H1 (cell line): ENCODE measurements around the gene HTRA1. TPM values are rescaled to one million over a fixed set of nuclear protein-coding genes. Genes with fewer than 3 reads are reported as not detected.

ENCODE experiments used
- CTCF ChIA-PET: fragments of 300-600 bp; sonication (Branson Sonifier 250); formaldehyde crosslinking; loops from one replicate; lab custom pipeline; 2021; ENCODE audit not compliant: partially characterized antibody; lab: Charles Lee
- POLR2A ChIA-PET: fragments of 300-600 bp; sonication (Branson Sonifier 250); formaldehyde crosslinking; loops from one replicate; lab custom pipeline; 2021; ENCODE audit warnings: inconsistent platforms; ENCODE audit not compliant: partially characterized antibody; lab: Charles Lee
- DNase-seq, 2 experiments: peaks; one replicate each; pipeline versions ENCODE4 v3.0.0 to v3.0.0-alpha.2; 2010 to 2022; ENCODE audit warnings: low spot score in 2 of 2, low read depth in 1 of 2, mixed read lengths in 1 of 2
- FAIRE-seq: peaks from 2 replicates; lab custom pipeline; 2011; peaks lifted over from hg19 to GRCh38; lab: Jason Lieb, UNC
- H2AFZ ChIP-seq: 2 replicates; pipeline ENCODE4 v1.8.1; 2012; ENCODE audit warnings: low read length, inconsistent platforms
- H2AK5ac ChIP-seq: 2 replicates; pipeline ENCODE4 v1.6.1; 2013; ENCODE audit warnings: low read depth, low read length
- H2BK120ac ChIP-seq: replicated peaks from 2 replicates; pipeline ENCODE3; 2013; ENCODE audit warnings: low read depth, low read length, inconsistent platforms
- H2BK12ac ChIP-seq: 2 replicates; pipeline ENCODE4 v1.6.1; 2013; ENCODE audit warnings: low read depth, low read length
- H2BK15ac ChIP-seq: 2 replicates; pipeline ENCODE4 v1.6.1; 2013; ENCODE audit warnings: low read length
- H2BK20ac ChIP-seq: 2 replicates; pipeline ENCODE4 v1.6.1; 2013; ENCODE audit warnings: low read length
- H2BK5ac ChIP-seq: 2 replicates; pipeline ENCODE4 v1.6.1; 2013; ENCODE audit warnings: low read depth, low read length
- H3K14ac ChIP-seq: 2 replicates; pipeline ENCODE4 v1.6.1; 2013; ENCODE audit warnings: inconsistent platforms; ENCODE audit not compliant: insufficient read length
- H3K18ac ChIP-seq: 2 replicates; pipeline ENCODE4 v1.6.1; 2013; ENCODE audit warnings: low read length; ENCODE audit errors: extremely low read depth
- H3K23ac ChIP-seq: 2 replicates; pipeline ENCODE4 v1.6.1; 2013; ENCODE audit warnings: inconsistent platforms; ENCODE audit not compliant: insufficient read length
- H3K23me2 ChIP-seq: 2 replicates; pipeline ENCODE4 v1.6.1; 2013; ENCODE audit warnings: low read depth, low read length
- H3K27ac ChIP-seq: 2 replicates; pipeline ENCODE4 v1.6.1; 2011; ENCODE audit warnings: low read depth, low read length, inconsistent platforms
- H3K27me3 ChIP-seq, 4 experiments: replicated peaks in 1 of 4; 1 replicate in 1 of 4; 2 replicates in 3 of 4; pipeline versions ENCODE4 v1.6.1 to v1.8.1; 2011 to 2013; ENCODE audit warnings: low read length in 3 of 4, mild to moderate bottlenecking in 3 of 4, inconsistent platforms in 2 of 4, mixed read lengths in 2 of 4, moderate library complexity in 1 of 4; ENCODE audit not compliant: control insufficient read depth in 3 of 4, insufficient read depth in 3 of 4; ENCODE audit errors: extremely low read depth in 1 of 4
- H3K36me3 ChIP-seq, 4 experiments: 2 replicates each; pipeline versions ENCODE4 v1.6.1 to v1.8.1; 2011 to 2013; ENCODE audit warnings: mild to moderate bottlenecking in 4 of 4, low read length in 3 of 4, moderate library complexity in 2 of 4, control low read depth in 1 of 4, inconsistent platforms in 1 of 4; ENCODE audit not compliant: insufficient read depth in 4 of 4, control insufficient read depth in 2 of 4
- H3K4ac ChIP-seq: replicated peaks from 2 replicates; pipeline ENCODE3; 2013; ENCODE audit warnings: low read length, low read depth, mixed read lengths, inconsistent platforms; ENCODE audit not compliant: insufficient read length
- H3K4me1 ChIP-seq, 4 experiments: replicated peaks in 1 of 4; 1 replicate in 1 of 4; 2 replicates in 3 of 4; pipeline versions ENCODE4 v1.6.1 to v1.8.1; 2011 to 2013; ENCODE audit warnings: low read length in 3 of 4, inconsistent platforms in 2 of 4, mixed read lengths in 1 of 4; ENCODE audit not compliant: insufficient read depth in 4 of 4, control insufficient read depth in 3 of 4
- H3K4me2 ChIP-seq, 2 experiments: 2 replicates each; pipeline versions ENCODE4 v1.6.1 to v1.8.1; 2011 to 2013; ENCODE audit warnings: low read depth in 2 of 2, low read length in 2 of 2, control low read depth in 1 of 2, inconsistent platforms in 1 of 2, mild to moderate bottlenecking in 1 of 2; ENCODE audit not compliant: insufficient read depth in 1 of 2
- H3K4me3 ChIP-seq, 4 experiments: fragments of 200-600, 300-600 bp in 1 of 4; sonication (generic), shearing (Covaris generic), sonication (Bioruptor Twin) in 1 of 4; 2 replicates each; pipeline versions ENCODE4 v1.5.1 to v1.8.1; 2011 to 2016; ENCODE audit warnings: low read length in 4 of 4, low read depth in 3 of 4, control low read depth in 2 of 4, inconsistent platforms in 2 of 4, mild to moderate bottlenecking in 2 of 4, mixed read lengths in 1 of 4, moderate library complexity in 1 of 4; ENCODE audit not compliant: insufficient read depth in 2 of 4; ENCODE audit errors: extremely low read depth in 1 of 4
- H3K56ac ChIP-seq: replicated peaks from 2 replicates; pipeline ENCODE3; 2013; ENCODE audit warnings: low read depth, mild to moderate bottlenecking, mixed read lengths, low read length, inconsistent platforms; ENCODE audit not compliant: insufficient read length
- H3K79me1 ChIP-seq: 2 replicates; pipeline ENCODE4 v1.6.1; 2013; ENCODE audit warnings: low read depth, low read length, control low read depth
- H3K79me2 ChIP-seq, 2 experiments: 2 replicates each; pipeline versions ENCODE4 v1.6.1 to v1.8.1; 2012 to 2013; ENCODE audit warnings: low read length in 2 of 2, mild to moderate bottlenecking in 2 of 2, inconsistent platforms in 1 of 2; ENCODE audit not compliant: insufficient read depth in 2 of 2, control insufficient read depth in 1 of 2
- H3K9ac ChIP-seq, 4 experiments: replicated peaks in 1 of 4; 1 replicate in 1 of 4; 2 replicates in 3 of 4; pipeline versions ENCODE4 v1.6.1 to v1.8.1; 2011 to 2013; ENCODE audit warnings: low read depth in 3 of 4, low read length in 3 of 4, control low read depth in 2 of 4, mild to moderate bottlenecking in 2 of 4, moderate library complexity in 2 of 4, inconsistent platforms in 1 of 4; ENCODE audit errors: extremely low read depth in 1 of 4
- H3K9me3 ChIP-seq, 2 experiments: 2 replicates each; pipeline versions ENCODE4 v1.6.1 to v1.8.1; 2012 to 2013; ENCODE audit warnings: mild to moderate bottlenecking in 2 of 2, moderate library complexity in 2 of 2, control low read depth in 1 of 2, inconsistent platforms in 1 of 2, low read depth in 1 of 2, low read length in 1 of 2, mixed read lengths in 1 of 2; ENCODE audit not compliant: insufficient read depth in 2 of 2
- H4K20me1 ChIP-seq, 2 experiments: replicated peaks in 1 of 2; 2 replicates each; pipeline versions ENCODE3 to v1.8.1; 2011 to 2013; ENCODE audit warnings: inconsistent platforms in 2 of 2, low read length in 2 of 2, mild to moderate bottlenecking in 1 of 2; ENCODE audit not compliant: insufficient read depth in 2 of 2, control insufficient read depth in 1 of 2
- H4K5ac ChIP-seq: 2 replicates; pipeline ENCODE4 v1.6.1; 2013; ENCODE audit warnings: low read length, low read depth, mixed read lengths, inconsistent platforms; ENCODE audit not compliant: insufficient read length
- H4K8ac ChIP-seq: 2 replicates; pipeline ENCODE4 v1.8.0; 2013; ENCODE audit warnings: mild to moderate bottlenecking, moderate library complexity, low read length, inconsistent platforms; ENCODE audit not compliant: insufficient read depth; ENCODE audit errors: extremely low read depth
- H4K91ac ChIP-seq: replicated peaks from 2 replicates; pipeline ENCODE3; 2013; ENCODE audit warnings: low read length, mixed read lengths, inconsistent platforms; ENCODE audit not compliant: insufficient read length
- BRCA1 ChIP-seq: IDR thresholded peaks from 2 replicates; pipeline ENCODE4 v1.6.1; 2012; ENCODE audit warnings: low read depth, low read length, improper control_type of control experiment
- CHD1 ChIP-seq: IDR thresholded peaks from 2 replicates; pipeline ENCODE4 v1.6.1; 2012; ENCODE audit warnings: low read depth, low read length, improper control_type of control experiment
- EZH2 ChIP-seq: fragments of 200-600 bp; sonication (generic); IDR thresholded peaks from 2 replicates; pipeline ENCODE4 v1.7.1; 2012; ENCODE audit warnings: low read depth, mild to moderate bottlenecking, moderate library complexity, low read length, inconsistent platforms; ENCODE audit not compliant: severe bottlenecking
- GABPA ChIP-seq: IDR thresholded peaks from 2 replicates; pipeline ENCODE4 v1.6.1; 2011; ENCODE audit warnings: mild to moderate bottlenecking, low read length, moderate library complexity, borderline replicate concordance; ENCODE audit not compliant: insufficient read depth
- HDAC2 ChIP-seq, 2 experiments: fragments of 300-600 bp in 1 of 2; sonication (generic) in 1 of 2; IDR thresholded peaks; 2 replicates each; pipeline ENCODE4 v1.6.1; 2011 to 2012; ENCODE audit warnings: low read depth in 2 of 2, low read length in 2 of 2, mild to moderate bottlenecking in 2 of 2, moderate library complexity in 2 of 2, borderline replicate concordance in 1 of 2, inconsistent platforms in 1 of 2
- POU5F1 ChIP-seq: IDR thresholded peaks from 2 replicates; pipeline ENCODE4 v1.6.1; 2011; ENCODE audit warnings: low read depth, mild to moderate bottlenecking, low read length, moderate library complexity
- TAF7 ChIP-seq: optimal IDR thresholded peaks from 2 replicates; pipeline ENCODE3; 2011; ENCODE audit warnings: low read depth, mild to moderate bottlenecking, inconsistent platforms, low read length, moderate library complexity, borderline replicate concordance
- TEAD4 ChIP-seq: IDR thresholded peaks from 2 replicates; pipeline ENCODE4 v1.6.1; 2012; ENCODE audit warnings: low read depth, low read length, inconsistent platforms, mixed read lengths
- WGBS, 2 experiments: shearing (Covaris generic) in 1 of 2; methylation state at CpG; one replicate each; pipeline versions ENCODE4 v1.1.6 to v1.1.7; 2013 to 2015; ENCODE audit warnings: low lambda C conversion rate in 2 of 2, mixed read lengths in 2 of 2, inconsistent platforms in 1 of 2, low coverage in 1 of 2, missing lambda C conversion rate in 1 of 2; ENCODE audit not compliant: insufficient replicate concordance in 2 of 2, insufficient coverage in 1 of 2, insufficient read length in 1 of 2; ENCODE audit errors: extremely low coverage in 1 of 2, missing lambda C conversion rate in 1 of 2; 5-methylcytosine and 5-hydroxymethylcytosine counted together
- polyA plus RNA-seq, 7 experiments: library from polyadenylated mRNA; depleted of rRNA in 3 of 7; stranded (reverse) in 5 of 7; unstranded in 2 of 7; fragments of >200 nt in 5 of 7; fragments of 200-250 nt in 2 of 7; gene quantifications; 1 replicate in 5 of 7; 2 replicates in 1 of 7; 4 replicates in 1 of 7; pipeline versions ENCODE4 v1.2.1 to v1.2.3, GENCODE V29; 2011 to 2013; ENCODE audit warnings: missing spikeins in 2 of 7, mixed read lengths in 2 of 7
- total RNA-seq: library from RNA; stranded (reverse); fragmentation: NEBNext Ultra II Directional; extraction: Animal tissue kit (Norgen Biotek cat#: 25700); gene quantifications from 2 replicates; pipeline ENCODE4 v1.2.1, GENCODE V29; 2021

The HTRA1 gene
- total and polyA plus RNA-seq, 2 of the 8 experiments (the other 6 are each of a cell fraction or from before 2014, with no cell fraction given) = 15.8 to 20.1 TPM

- WGBS, 2 experiments = 93% methylated on average over 7 of the region's 7 CpGs; no CpG with 5 or more reads in 1 of the 2 experiments
- H3K36me3 ChIP-seq = no peaks in the 10 kb centered on the region
- H4K20me1 ChIP-seq = no peaks in the 10 kb centered on the region
- no peak overlapping the region for H4K5ac ChIP-seq
- no peak overlapping the region for H4K91ac ChIP-seq
- no peak overlapping the region for H3K18ac ChIP-seq
- no peaks in the 10 kb centered on the region for H3K23me2 ChIP-seq
- no peak overlapping the region for H3K23ac ChIP-seq
- DNase-seq (no peak), FAIRE-seq (no peak)
- H3K27me3 ChIP-seq = no peaks in the 10 kb centered on the region
- no peak overlapping the region for H3K14ac ChIP-seq
- H3K79me1 ChIP-seq = no peaks in the 10 kb centered on the region
- H4K8ac ChIP-seq = no peak overlapping the region
- no peaks in the 10 kb centered on the region for H3K4me1 ChIP-seq
- no peak overlapping the region for H3K4me2 ChIP-seq
- no peak overlapping the region for H2BK20ac ChIP-seq
- no peak overlapping the region for H2BK15ac ChIP-seq
- ChIA-PET POLR2A (interaction anchor here (0.9 kb wide), 1 partner anchor 8 kb away, joined by 3 read pairs; no protein-coding TSS in a partner anchor), CTCF (interaction anchor here (0.9 to 1.5 kb wide), 3 partner anchors 143 to 174 kb away, joined by 5 read pairs; no protein-coding TSS in a partner anchor)
- no peak overlapping the region for H2BK120ac ChIP-seq
- H2AK5ac ChIP-seq = no peak overlapping the region
- no peak overlapping the region for H2BK12ac ChIP-seq
- TF ChIP-seq HDAC2 (IDR thresholded peaks at IDR 0.05; ENCODE audit: borderline replicate concordance in 1 of 2, low read depth in 2 of 2, low read length in 2 of 2) (no peak), CHD1 (no peak), TAF7 (no peak), BRCA1 (no peak), TEAD4 (no peak), GABPA (no peak), EZH2 (no peak), POU5F1 (no peak)
- H2AFZ ChIP-seq = no peak overlapping the region
- H3K56ac ChIP-seq = no peak overlapping the region
- no peak overlapping the region for H3K27ac ChIP-seq
- no peaks in the 10 kb centered on the region for H3K79me2 ChIP-seq
- peaks cover 3 to 5% of the 10 kb centered on the region in 2 experiments; a peak in 3 of 4 replicates for H3K9me3 ChIP-seq
- no peak overlapping the region for H3K4me3 ChIP-seq
- H2BK5ac ChIP-seq = no peak overlapping the region
- no peak overlapping the region for H3K9ac ChIP-seq
- H3K4ac ChIP-seq = no peak overlapping the region
Observed at GRCh38 chr10:122441961-122442360, 19.4 kb upstream of the HTRA1 start.
